Panc1 (cell line): ENCODE measurements around the gene TSPAN5. TPM values are rescaled to one million over a fixed set of nuclear protein-coding genes. Genes with fewer than 3 reads are reported as not detected.

Experiments
- ATAC-seq: fragments of 200-7000 bp; cut with Tn5 transposase; 2 replicates; pipeline ENCODE4 v1.9.1; 2020; ENCODE audit warnings: mild to moderate bottlenecking, moderate library complexity
- BruUV-seq: library from RNA; stranded (reverse); fragments of 400-500 nt; replicated peaks from 2 replicates; lab custom pipeline; 2021; lab: Mats Ljungman, UMichigan
- CTCF ChIA-PET: fragments of 300-600 bp; sonication (Branson Sonifier 250); formaldehyde crosslinking; loops from one replicate; lab custom pipeline; 2022; ENCODE audit warnings: antibody characterized with exemption; lab: Charles Lee
- POLR2A ChIA-PET: fragments of 300-600 bp; sonication (Branson Sonifier 250); formaldehyde crosslinking; loops from one replicate; lab custom pipeline; 2022; ENCODE audit warnings: antibody characterized with exemption; lab: Charles Lee
- DNase-seq: peaks from one replicate; pipeline ENCODE4 v3.0.0-alpha.2; 2010; ENCODE audit warnings: low read depth, low spot score
- H3K27ac ChIP-seq: 2 replicates; pipeline ENCODE4 v1.5.1; 2011; ENCODE audit warnings: mild to moderate bottlenecking, low read length, inconsistent platforms
- H3K27me3 ChIP-seq: fragments of 200-500 bp; sonication (Bioruptor generic); 2 replicates; pipeline ENCODE4 v1.6.0; 2014; ENCODE audit warnings: low read length, inconsistent platforms; ENCODE audit not compliant: control insufficient read depth, insufficient read depth
- H3K36me3 ChIP-seq: fragments of 200-500 bp; sonication (Bioruptor generic); 2 replicates; pipeline ENCODE4 v1.5.1; 2014; ENCODE audit warnings: inconsistent platforms, mild to moderate bottlenecking, low read length, moderate library complexity; ENCODE audit not compliant: control insufficient read depth, insufficient read depth
- H3K4me1 ChIP-seq: 2 replicates; pipeline ENCODE4 v1.5.1; 2011; ENCODE audit warnings: inconsistent platforms, mild to moderate bottlenecking, low read length, moderate library complexity; ENCODE audit not compliant: control insufficient read depth, insufficient read depth
- H3K4me3 ChIP-seq, 2 experiments: 2 replicates each; pipeline ENCODE4 v1.5.1; 2011 to 2012; ENCODE audit warnings: low read depth in 2 of 2, low read length in 2 of 2, mild to moderate bottlenecking in 2 of 2, inconsistent platforms in 1 of 2, moderate library complexity in 1 of 2
- H3K9me3 ChIP-seq: fragments of 200-500 bp; sonication (Bioruptor generic); 2 replicates; pipeline ENCODE4 v1.5.1; 2014; ENCODE audit warnings: low read depth, mild to moderate bottlenecking, inconsistent platforms, low read length, moderate library complexity; ENCODE audit not compliant: control insufficient read depth, insufficient read depth
- POLR2AphosphoS5 ChIP-seq: IDR thresholded peaks from 2 replicates; pipeline ENCODE4 v1.6.1; 2012; ENCODE audit warnings: mild to moderate bottlenecking, low read depth, low read length, moderate library complexity
- SIN3A ChIP-seq: IDR thresholded peaks from 2 replicates; pipeline ENCODE4 v1.6.1; 2012; ENCODE audit warnings: low read depth, mild to moderate bottlenecking, low read length, moderate library complexity, borderline replicate concordance; ENCODE audit not compliant: insufficient read depth
- TCF7L2 ChIP-seq: IDR thresholded peaks from 2 replicates; pipeline ENCODE4 v1.6.1; 2011; ENCODE audit warnings: mild to moderate bottlenecking, low read depth, low read length, inconsistent platforms
- in situ Hi-C: cut with HindIII; loops from 2 replicates; pipeline ENCODE4 v1.10.0; 2016; ENCODE audit warnings: low sequenced_read_pairs, low pct_unique_long_range_greater_than_20kb
- intact Hi-C: fragments of 100-400 bp; cut with micrococcal nuclease; formaldehyde crosslinking; loops from one replicate; pipeline ENCODE4 v1.10.0; 2022; ENCODE audit not compliant: unreplicated experiment
- total RNA-seq: library from RNA; stranded (reverse); gene quantifications from one replicate; pipeline ENCODE4 v1.2.1, GENCODE V29; 2021; ENCODE audit not compliant: unreplicated experiment
- TF ChIP-seq, protein P1 (sequence below), 2 experiments: IDR thresholded peaks; 2 replicates each; pipeline ENCODE4 v1.6.1; 2011 to 2012; ENCODE audit warnings: low read depth in 2 of 2, control low read depth in 1 of 2, low read length in 1 of 2, mild to moderate bottlenecking in 1 of 2, moderate library complexity in 1 of 2; ENCODE audit not compliant: insufficient read depth in 1 of 2
- TF ChIP-seq, protein P2 (sequence below): fragments of 450-650 bp; IDR thresholded peaks from 2 replicates; pipeline ENCODE4 v1.5.1; 2017; ENCODE audit warnings: mild to moderate bottlenecking

TSPAN5 gene
- total RNA-seq, 1 experiment from 2014 or later: 61.9 TPM

DNA sequence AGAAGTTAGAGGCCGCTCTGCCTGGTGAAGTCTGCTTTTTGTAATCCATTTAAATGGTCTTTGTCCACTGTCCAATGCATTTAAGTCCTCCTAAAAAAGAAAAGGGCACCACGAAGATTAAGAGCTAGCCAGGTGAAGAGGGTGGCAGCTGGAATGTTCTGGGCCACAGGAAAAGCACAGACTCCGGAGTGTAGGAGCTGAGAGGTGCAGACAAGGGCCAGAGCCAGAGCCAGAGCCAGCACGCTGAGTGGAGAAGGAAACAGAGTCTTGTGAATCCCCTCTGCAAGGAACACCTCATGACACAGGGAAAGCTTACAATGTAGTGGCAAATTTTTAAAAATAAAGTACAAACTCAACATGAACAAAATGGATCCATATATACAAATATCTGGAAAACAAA is 83.6 kb downstream of the TSPAN5 start:
- POLR2A ChIA-PET: no interaction called here
- no peaks in the 10 kb centered on the region; the same call in 1 of the 2 replicates for H3K4me1 ChIP-seq
- CTCF ChIA-PET: no interaction called here
- TF ChIP-seq, protein P1, sequence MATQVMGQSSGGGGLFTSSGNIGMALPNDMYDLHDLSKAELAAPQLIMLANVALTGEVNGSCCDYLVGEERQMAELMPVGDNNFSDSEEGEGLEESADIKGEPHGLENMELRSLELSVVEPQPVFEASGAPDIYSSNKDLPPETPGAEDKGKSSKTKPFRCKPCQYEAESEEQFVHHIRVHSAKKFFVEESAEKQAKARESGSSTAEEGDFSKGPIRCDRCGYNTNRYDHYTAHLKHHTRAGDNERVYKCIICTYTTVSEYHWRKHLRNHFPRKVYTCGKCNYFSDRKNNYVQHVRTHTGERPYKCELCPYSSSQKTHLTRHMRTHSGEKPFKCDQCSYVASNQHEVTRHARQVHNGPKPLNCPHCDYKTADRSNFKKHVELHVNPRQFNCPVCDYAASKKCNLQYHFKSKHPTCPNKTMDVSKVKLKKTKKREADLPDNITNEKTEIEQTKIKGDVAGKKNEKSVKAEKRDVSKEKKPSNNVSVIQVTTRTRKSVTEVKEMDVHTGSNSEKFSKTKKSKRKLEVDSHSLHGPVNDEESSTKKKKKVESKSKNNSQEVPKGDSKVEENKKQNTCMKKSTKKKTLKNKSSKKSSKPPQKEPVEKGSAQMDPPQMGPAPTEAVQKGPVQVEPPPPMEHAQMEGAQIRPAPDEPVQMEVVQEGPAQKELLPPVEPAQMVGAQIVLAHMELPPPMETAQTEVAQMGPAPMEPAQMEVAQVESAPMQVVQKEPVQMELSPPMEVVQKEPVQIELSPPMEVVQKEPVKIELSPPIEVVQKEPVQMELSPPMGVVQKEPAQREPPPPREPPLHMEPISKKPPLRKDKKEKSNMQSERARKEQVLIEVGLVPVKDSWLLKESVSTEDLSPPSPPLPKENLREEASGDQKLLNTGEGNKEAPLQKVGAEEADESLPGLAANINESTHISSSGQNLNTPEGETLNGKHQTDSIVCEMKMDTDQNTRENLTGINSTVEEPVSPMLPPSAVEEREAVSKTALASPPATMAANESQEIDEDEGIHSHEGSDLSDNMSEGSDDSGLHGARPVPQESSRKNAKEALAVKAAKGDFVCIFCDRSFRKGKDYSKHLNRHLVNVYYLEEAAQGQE (IDR thresholded peaks at IDR 0.05; ENCODE audit: insufficient read depth in 1 of 2, low read depth in 2 of 2, low read length in 1 of 2): no peak
- H3K36me3 ChIP-seq: no peaks in the 10 kb centered on the region; the same call in 1 of the 2 replicates
- DNase-seq: no peak
- no peaks in the 10 kb centered on the region for H3K9me3 ChIP-seq
- intact Hi-C loops: no loop called here
- BruUV-seq: no TSS peak
- no peak for ATAC-seq
- H3K27me3 ChIP-seq: no peaks in the 10 kb centered on the region
- H3K4me3 ChIP-seq: no peak overlapping the region
- in situ Hi-C loops: no loop called here
- H3K27ac ChIP-seq: no peak overlapping the region

DNA sequence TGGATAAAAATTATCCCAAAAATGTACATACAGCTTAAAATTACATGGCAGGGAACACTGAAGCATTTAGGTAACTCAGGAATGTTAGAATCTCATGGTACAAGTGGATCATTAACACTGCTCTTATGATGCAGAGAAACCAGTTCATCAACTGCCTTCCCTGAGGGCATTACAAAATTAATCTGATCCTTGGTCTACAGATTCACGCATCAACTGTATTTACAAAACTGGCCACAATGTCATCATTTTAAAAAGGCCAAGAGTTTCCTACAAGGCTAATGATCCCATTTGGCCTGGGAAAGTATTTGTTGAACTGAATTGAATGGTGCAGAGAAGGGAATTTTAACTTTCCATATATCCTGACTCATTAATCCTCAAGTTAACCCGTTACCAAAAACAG is 84.6 kb downstream of the TSPAN5 start:
- no peaks in the 10 kb centered on the region; the same call in 1 of the 2 replicates for H3K4me1 ChIP-seq
- POLR2A ChIA-PET: no interaction called here
- BruUV-seq: no TSS peak
- ATAC-seq (no peak), DNase-seq (no peak)
- H3K27me3 ChIP-seq: no peaks in the 10 kb centered on the region
- intact Hi-C loops: no loop called here
- TF ChIP-seq, protein P2, sequence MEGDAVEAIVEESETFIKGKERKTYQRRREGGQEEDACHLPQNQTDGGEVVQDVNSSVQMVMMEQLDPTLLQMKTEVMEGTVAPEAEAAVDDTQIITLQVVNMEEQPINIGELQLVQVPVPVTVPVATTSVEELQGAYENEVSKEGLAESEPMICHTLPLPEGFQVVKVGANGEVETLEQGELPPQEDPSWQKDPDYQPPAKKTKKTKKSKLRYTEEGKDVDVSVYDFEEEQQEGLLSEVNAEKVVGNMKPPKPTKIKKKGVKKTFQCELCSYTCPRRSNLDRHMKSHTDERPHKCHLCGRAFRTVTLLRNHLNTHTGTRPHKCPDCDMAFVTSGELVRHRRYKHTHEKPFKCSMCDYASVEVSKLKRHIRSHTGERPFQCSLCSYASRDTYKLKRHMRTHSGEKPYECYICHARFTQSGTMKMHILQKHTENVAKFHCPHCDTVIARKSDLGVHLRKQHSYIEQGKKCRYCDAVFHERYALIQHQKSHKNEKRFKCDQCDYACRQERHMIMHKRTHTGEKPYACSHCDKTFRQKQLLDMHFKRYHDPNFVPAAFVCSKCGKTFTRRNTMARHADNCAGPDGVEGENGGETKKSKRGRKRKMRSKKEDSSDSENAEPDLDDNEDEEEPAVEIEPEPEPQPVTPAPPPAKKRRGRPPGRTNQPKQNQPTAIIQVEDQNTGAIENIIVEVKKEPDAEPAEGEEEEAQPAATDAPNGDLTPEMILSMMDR: no peak
- TF ChIP-seq TCF7L2 (no peak), POLR2AphosphoS5 (no peak), SIN3A (no peak)
- TF ChIP-seq, protein P1 (IDR thresholded peaks at IDR 0.05; ENCODE audit: insufficient read depth in 1 of 2, low read depth in 2 of 2, low read length in 1 of 2): no peak
- CTCF ChIA-PET: no interaction called here
- H3K9me3 ChIP-seq: no peaks in the 10 kb centered on the region
- H3K36me3 ChIP-seq: no peaks in the 10 kb centered on the region; the same call in 1 of the 2 replicates
- H3K27ac ChIP-seq: no peak overlapping the region
- H3K4me3 ChIP-seq: no peak overlapping the region
- in situ Hi-C loops: no loop called here
